GM12878 (cell line): ENCODE results near the gene MAFG.

Experiments
- BCL3 ChIP-seq: IDR thresholded peaks from 2 replicates; pipeline ENCODE4 v1.6.1; 2011; ENCODE audit warnings: borderline replicate concordance, low read depth, mild to moderate bottlenecking, moderate library complexity, low read length; ENCODE audit not compliant: insufficient read depth, poor library complexity, severe bottlenecking
- CEBPB ChIP-seq, 2 experiments: fragments of 150-350 bp in 1 of 2; IDR thresholded peaks; 2 replicates each; pipeline ENCODE4 v1.6.1; 2012 to 2014; ENCODE audit warnings: low read depth in 2 of 2, low read length in 2 of 2, borderline replicate concordance in 1 of 2, inconsistent platforms in 1 of 2
- CTCF ChIP-seq, 3 experiments: IDR thresholded peaks in 2 of 3; conservative IDR thresholded peaks in 1 of 3; 2 replicates each; pipeline ENCODE4 v1.5.1; 2011; ENCODE audit warnings: low read depth in 3 of 3, low read length in 3 of 3, mild to moderate bottlenecking in 3 of 3, control low read depth in 2 of 3, moderate library complexity in 2 of 3, inconsistent platforms in 1 of 3, mixed read lengths in 1 of 3; ENCODE audit not compliant: control insufficient read depth in 2 of 3, insufficient read depth in 1 of 3; ENCODE audit errors: extremely low read depth in 1 of 3
- EP300 ChIP-seq, 2 experiments: fragments of 150-350 bp in 1 of 2; IDR thresholded peaks; 2 replicates each; pipeline ENCODE4 v1.6.1; 2011 to 2012; ENCODE audit warnings: low read depth in 2 of 2, low read length in 2 of 2, borderline replicate concordance in 1 of 2, improper control_type of control experiment in 1 of 2, inconsistent platforms in 1 of 2; ENCODE audit not compliant: control insufficient read depth in 1 of 2
- POLR2AphosphoS5 ChIP-seq: IDR thresholded peaks from 2 replicates; pipeline ENCODE4 v1.6.1; 2011; ENCODE audit warnings: mild to moderate bottlenecking, low read length, inconsistent platforms
- SIN3A ChIP-seq: IDR thresholded peaks from 2 replicates; pipeline ENCODE4 v1.6.1; 2012; ENCODE audit warnings: low read depth, low read length, improper control_type of control experiment
- SMC3 ChIP-seq: IDR thresholded peaks from 2 replicates; pipeline ENCODE4 v1.6.1; 2011; ENCODE audit warnings: low read length, improper control_type of control experiment, borderline replicate concordance

- TF ChIP-seq EP300 (IDR thresholded peaks at IDR 0.05; ENCODE audit: borderline replicate concordance in 1 of 2, control insufficient read depth in 1 of 2, low read depth in 2 of 2, low read length in 2 of 2) (no peak), CEBPB (IDR thresholded peaks at IDR 0.05; ENCODE audit: borderline replicate concordance in 1 of 2, low read depth in 2 of 2, low read length in 2 of 2) (no peak), SIN3A (no peak), BCL3 (no peak), SMC3 (no peak), POLR2AphosphoS5 (no peak), CTCF (IDR thresholded peaks at IDR 0.05 in 2 of 3, conservative IDR thresholded peaks at IDR 0.05 in 1 of 3; ENCODE audit: control insufficient read depth in 2 of 3, extremely low read depth in 1 of 3, insufficient read depth in 1 of 3, low read depth in 3 of 3, low read length in 3 of 3) (no peak)
Measured at GRCh38 chr17:81958633-81959342, 31.3 kb upstream of the MAFG start.
